ENCODE results near the gene AFG3L2.

- TF ChIP-seq IFI16 (CRISPR knock-in tag; IDR thresholded peaks at IDR 0.05): no peak
- TF ChIP-seq FOXP4 (CRISPR knock-in tag; IDR thresholded peaks at IDR 0.05; ENCODE audit: borderline replicate concordance): no peak
- TF ChIP-seq RBM25 (IDR thresholded peaks at IDR 0.05; ENCODE audit: low read depth, low read length, severe bottlenecking): no peak
- TF ChIP-seq HDGF (IDR thresholded peaks at IDR 0.05): no peak
Observed at GRCh38 chr18:12299862-12300261, 77.2 kb downstream of the AFG3L2 start.
